GM15510 (cell line): ENCODE measurements around the gene PSD.

Experiments used
- POLR2A ChIP-seq: IDR thresholded peaks from 3 replicates; pipeline ENCODE4 v1.6.1; 2011; ENCODE audit warnings: borderline replicate concordance; ENCODE audit not compliant: insufficient read length; ENCODE audit errors: extremely low read depth

Gene PSD

DNA sequence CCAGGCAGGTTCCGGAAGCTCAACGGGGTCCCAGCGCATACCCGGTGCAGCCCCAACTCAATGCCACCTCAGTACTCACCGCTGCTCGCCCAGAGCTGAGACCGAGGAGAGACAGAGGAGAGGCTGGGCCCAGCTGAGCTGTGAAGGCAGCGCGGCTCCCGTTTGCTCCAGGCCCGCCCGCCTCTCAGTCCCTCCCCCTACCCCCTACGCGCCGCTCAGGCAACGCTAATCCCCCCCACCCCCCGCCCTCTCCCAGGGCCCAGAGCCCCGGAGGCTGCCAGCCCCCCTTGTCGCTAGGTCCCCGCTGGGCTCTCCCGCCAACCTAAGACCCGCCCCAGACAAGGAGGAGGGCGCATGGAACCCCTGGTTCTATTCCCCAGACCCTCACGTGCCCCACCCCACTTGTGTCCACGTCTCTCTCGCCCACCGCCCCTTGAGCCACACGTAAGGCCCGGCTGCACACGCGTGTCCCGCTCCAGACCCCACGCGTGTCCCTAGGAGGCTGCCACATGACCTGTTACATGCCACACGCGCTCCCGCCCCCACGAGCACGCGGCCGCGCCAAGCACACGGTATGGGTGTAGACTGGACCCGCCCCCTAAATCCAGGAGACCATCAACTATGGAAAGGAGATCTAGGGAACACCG, at the start of gene PSD:
Gene PSD (minus strand): TSS at position 164 of the 647 bp plus-strand sequence. CDS start 1,747 bp downstream, outside the sequence.
- no peak for TF ChIP-seq POLR2A

DNA sequence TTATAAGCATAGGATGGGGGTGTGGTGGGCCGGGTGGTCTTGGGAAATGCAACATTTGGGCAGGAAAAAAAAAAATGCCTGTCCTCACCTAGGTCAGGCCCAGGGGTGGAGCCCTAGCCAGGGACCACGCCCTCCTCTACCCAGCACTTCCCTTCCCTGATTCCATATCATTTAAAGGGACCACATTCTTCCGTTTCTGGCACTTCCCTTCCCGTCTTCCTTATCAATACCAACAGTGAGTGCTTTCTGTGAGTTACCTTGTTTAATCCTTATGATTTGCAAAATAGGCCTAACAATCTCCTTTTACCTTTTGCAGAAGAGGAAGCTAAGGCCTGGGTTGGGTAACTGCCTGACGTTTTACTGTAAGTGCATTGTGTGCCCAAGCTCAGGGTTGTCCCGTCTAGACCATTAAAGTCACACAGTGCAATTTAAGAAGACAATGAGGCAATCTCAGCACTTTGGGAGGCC, 49.4 kb upstream of the PSD start:
- TF ChIP-seq POLR2A = no peak

- TF ChIP-seq POLR2A = no peak
Measured at GRCh38 chr10:102467318-102467717, 48.7 kb upstream of the PSD start.

DNA sequence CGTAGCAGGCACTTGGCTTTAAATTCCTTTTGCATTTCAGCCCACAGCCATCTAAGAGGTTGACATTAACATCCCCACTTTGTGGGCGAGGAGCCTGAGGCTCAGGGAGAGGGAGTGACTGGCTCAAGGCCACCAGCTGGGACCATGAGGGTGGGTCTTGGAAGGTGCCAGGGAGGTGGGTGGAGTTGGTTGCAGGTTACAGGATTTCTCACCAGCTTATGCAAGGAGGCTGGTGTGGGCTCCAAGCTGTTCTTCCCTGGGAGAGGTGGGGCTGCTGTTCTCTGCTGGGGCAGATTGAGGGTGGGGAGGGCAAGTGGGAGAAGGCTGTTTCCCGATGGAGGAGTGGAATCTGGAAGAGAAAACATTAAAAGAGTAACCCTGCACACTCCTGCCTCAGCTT, 46.9 kb upstream of the PSD start:
- TF ChIP-seq POLR2A = no peak

DNA sequence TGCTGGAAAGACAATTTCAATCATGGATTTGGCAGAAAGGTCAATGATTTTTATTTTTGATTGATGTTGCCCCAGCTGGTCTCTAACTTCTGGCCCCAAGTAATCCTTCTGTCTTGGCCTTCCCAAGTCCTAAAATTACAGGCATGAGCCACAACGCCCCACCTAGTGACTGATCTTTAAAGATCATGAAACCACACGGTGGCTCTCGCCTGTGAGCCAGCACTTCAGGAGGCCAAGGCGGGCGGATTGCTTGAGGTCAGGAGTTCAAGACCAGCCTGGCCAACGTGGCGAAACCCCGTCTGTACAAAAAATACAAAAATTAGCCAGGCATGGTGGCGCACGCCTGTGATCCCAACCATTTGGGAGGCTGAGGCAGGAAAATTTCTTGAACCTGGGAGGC, 45.4 kb upstream of the PSD start:
- TF ChIP-seq POLR2A = no peak

- TF ChIP-seq POLR2A = no peak
Measured at GRCh38 chr10:102462512-102463054, 44.0 kb upstream of the PSD start.

- peak; percentile 62 for TF ChIP-seq POLR2A
Measured at GRCh38 chr10:102461187-102462054, 42.8 kb upstream of the PSD start.

DNA sequence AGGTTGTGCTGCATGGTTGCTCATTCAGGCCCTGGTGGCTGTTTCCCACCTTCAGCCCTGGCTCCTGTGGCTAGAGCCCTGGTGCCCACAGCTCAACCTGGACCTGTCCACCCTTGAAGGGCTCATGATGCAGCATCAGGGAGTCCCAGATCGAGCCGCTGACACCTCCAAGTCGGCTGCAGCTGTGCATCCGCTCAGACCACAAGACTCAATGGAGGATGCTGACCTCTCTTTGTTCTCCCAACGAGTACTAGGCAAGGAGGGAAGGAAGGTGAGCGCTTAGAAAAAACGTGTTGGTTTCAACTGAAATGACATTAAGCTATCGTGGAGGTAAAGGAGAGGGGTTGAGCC, 42.2 kb upstream of the PSD start:
- no peak for TF ChIP-seq POLR2A

DNA sequence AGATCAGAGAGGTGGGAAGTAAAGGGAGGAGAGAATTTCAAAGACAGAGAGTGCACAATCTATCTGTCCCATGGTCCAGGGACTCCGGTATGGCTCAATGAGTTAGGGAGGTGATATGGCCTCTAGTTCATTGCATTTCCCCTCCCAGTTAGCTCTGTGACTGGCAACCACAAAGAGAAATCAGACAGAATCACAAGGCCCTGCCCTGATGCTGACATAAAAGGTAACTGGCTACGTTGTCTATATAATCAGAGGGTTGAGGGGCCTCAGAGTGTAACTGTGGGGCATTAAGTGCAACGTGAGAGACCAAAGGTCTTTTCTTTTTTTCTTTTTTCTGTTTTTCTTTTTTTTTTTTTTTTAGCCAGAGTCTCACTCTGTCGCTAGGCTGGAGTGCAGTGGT, 40.1 kb upstream of the PSD start:
- no peak for TF ChIP-seq POLR2A

- TF ChIP-seq POLR2A = no peak
Measured at GRCh38 chr10:102457591-102458150, 39.1 kb upstream of the PSD start.

GRCh38 chr10:102455893-102456471, 37.4 kb upstream of the PSD start:
- TF ChIP-seq POLR2A = no peak

DNA sequence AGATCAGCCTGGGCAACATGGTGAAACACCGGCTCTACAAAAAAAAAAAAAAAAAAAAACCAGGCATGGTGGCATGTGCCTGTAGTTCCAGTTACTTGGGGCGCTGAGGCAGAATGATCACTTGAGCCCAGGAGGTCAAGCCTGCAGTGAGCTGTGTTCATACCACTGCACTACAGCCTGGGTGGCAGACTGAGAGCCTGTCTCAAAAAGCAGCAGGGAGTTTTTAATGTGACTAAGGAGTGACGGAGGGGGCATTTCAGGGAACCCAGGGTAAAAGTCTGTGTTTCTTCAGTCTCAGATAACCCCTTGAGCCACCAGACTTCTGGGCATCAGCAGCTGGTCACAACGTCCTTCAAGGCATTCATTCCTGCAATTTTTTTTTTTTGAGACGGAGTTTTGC, 34.9 kb upstream of the PSD start:
- TF ChIP-seq POLR2A = no peak

GRCh38 chr10:102452672-102453340, 34.2 kb upstream of the PSD start:
- TF ChIP-seq POLR2A = no peak

GRCh38 chr10:102451105-102451969, 32.8 kb upstream of the PSD start, which contains the start of gene C10orf95:
C10orf95 (minus strand) TSS chr10:102451543; CDS start chr10:102451093, 450 bp downstream.
- TF ChIP-seq POLR2A = no peak

DNA sequence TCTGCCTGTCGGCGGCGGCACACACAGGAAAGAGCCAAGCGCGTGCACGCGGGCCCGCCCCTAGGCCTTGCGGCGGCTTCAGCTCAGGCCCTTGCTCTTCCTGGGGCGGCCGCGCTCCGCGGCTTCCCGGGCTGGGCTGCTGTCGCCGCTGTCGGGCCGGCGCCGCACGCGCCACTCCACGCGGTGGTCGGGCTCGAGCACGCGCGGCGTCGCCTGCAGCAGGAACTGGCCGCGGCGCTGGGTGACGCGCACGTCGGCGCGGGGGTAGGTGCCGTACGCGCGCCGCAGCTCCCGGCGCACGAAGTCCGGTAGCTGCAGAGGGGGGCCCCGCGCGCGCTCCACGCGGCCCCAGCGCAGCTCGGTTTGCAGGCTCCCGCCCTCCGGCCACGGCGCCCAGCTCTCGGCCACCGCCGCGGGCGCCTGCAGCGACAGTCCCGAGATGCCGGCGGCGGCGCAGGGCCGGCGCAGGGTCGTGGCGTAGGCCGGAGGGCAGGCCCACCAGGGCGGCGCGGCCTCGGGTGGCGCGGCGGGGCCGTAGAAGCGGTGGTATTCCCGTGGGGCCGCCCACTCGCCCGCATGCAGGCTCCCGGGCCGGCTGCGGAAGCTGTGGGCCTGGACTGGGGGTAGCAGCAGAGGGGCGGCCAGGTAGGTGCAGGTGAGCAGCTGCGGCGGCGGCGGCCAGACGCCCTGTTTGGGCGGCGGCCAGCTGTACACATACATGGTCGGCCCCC, 32.0 kb upstream of the PSD start:
- TF ChIP-seq POLR2A = peak; percentile 73
